Lower lobe of right lung (tissue), 2 donors: ENCODE data around the gene MAP3K14. TPM values are rescaled to one million over a fixed set of nuclear protein-coding genes. Genes with fewer than 3 reads are reported as not detected.

Experiments used
- ATAC-seq, 2 donors: fragments of 200-7000 bp; cut with Tn5 transposase; one replicate each; pipeline ENCODE4 v1.9.1; 2020 to 2022; ENCODE audit warnings: mild to moderate bottlenecking in 2 of 2, moderate library complexity in 2 of 2
- DNase-seq: peaks from one replicate; pipeline ENCODE4 v3.0.0-alpha.2; 2020
- H3K27ac ChIP-seq: fragments of 200-600 bp; one replicate; pipeline ENCODE4 v1.8.0; 2022
- H3K27me3 ChIP-seq: fragments of 200-600 bp; one replicate; pipeline ENCODE4 v1.8.0; 2022; ENCODE audit warnings: low read depth
- H3K36me3 ChIP-seq: fragments of 200-600 bp; one replicate; pipeline ENCODE4 v1.8.0; 2022; ENCODE audit warnings: mild to moderate bottlenecking
- H3K4me1 ChIP-seq: fragments of 200-600 bp; one replicate; pipeline ENCODE4 v1.8.0; 2022
- H3K4me3 ChIP-seq: fragments of 200-600 bp; one replicate; pipeline ENCODE4 v1.8.0; 2022; ENCODE audit warnings: mild to moderate bottlenecking
- H3K9me3 ChIP-seq: fragments of 200-600 bp; one replicate; pipeline ENCODE4 v1.8.0; 2022
- intact Hi-C: fragments of 100-400 bp; cut with DNase I; formaldehyde crosslinking; loops from one replicate; pipeline ENCODE4 v1.11.0; 2022
- total RNA-seq: library from RNA; stranded (reverse); fragmentation: NEBNext Ultra II Directional; extraction: Animal tissue kit (Norgen Biotek cat#: 25700); gene quantifications from one replicate; pipeline ENCODE4 v1.2.1, GENCODE V29; 2021
- TF ChIP-seq, protein P1 (sequence below): fragments of 200-600 bp; IDR thresholded peaks from one replicate; pipeline ENCODE4 v1.8.0; 2022; ENCODE audit warnings: antibody characterized with exemption, mild to moderate bottlenecking
- donor health status: DM: no; HTN: yes; CAD: no; lungs with severe emphysema.

The MAP3K14 gene
- total RNA-seq, 1 donor from 2014 or later: 9.3 TPM

- TF ChIP-seq, protein P1, sequence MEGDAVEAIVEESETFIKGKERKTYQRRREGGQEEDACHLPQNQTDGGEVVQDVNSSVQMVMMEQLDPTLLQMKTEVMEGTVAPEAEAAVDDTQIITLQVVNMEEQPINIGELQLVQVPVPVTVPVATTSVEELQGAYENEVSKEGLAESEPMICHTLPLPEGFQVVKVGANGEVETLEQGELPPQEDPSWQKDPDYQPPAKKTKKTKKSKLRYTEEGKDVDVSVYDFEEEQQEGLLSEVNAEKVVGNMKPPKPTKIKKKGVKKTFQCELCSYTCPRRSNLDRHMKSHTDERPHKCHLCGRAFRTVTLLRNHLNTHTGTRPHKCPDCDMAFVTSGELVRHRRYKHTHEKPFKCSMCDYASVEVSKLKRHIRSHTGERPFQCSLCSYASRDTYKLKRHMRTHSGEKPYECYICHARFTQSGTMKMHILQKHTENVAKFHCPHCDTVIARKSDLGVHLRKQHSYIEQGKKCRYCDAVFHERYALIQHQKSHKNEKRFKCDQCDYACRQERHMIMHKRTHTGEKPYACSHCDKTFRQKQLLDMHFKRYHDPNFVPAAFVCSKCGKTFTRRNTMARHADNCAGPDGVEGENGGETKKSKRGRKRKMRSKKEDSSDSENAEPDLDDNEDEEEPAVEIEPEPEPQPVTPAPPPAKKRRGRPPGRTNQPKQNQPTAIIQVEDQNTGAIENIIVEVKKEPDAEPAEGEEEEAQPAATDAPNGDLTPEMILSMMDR: no peak
- H3K9me3 ChIP-seq: no peaks in the 10 kb centered on the region
- H3K27me3 ChIP-seq: no peaks in the 10 kb centered on the region
- H3K36me3 ChIP-seq: no peaks in the 10 kb centered on the region
- no peak overlapping the region for H3K4me3 ChIP-seq
- no peak overlapping the region for H3K27ac ChIP-seq
- peaks cover 56% of the 10 kb centered on the region for H3K4me1 ChIP-seq
- DNase-seq: no peak
- ATAC-seq: no peak
- intact Hi-C loops: no loop called here
Measured at GRCh38 chr17:45342871-45343526, 26.2 kb upstream of the MAP3K14 start.

- H3K27ac ChIP-seq: peak overlapping the region; percentile 54
- DNase-seq: no peak
Measured at GRCh38 chr17:45342306-45342705, 25.5 kb upstream of the MAP3K14 start.

DNA sequence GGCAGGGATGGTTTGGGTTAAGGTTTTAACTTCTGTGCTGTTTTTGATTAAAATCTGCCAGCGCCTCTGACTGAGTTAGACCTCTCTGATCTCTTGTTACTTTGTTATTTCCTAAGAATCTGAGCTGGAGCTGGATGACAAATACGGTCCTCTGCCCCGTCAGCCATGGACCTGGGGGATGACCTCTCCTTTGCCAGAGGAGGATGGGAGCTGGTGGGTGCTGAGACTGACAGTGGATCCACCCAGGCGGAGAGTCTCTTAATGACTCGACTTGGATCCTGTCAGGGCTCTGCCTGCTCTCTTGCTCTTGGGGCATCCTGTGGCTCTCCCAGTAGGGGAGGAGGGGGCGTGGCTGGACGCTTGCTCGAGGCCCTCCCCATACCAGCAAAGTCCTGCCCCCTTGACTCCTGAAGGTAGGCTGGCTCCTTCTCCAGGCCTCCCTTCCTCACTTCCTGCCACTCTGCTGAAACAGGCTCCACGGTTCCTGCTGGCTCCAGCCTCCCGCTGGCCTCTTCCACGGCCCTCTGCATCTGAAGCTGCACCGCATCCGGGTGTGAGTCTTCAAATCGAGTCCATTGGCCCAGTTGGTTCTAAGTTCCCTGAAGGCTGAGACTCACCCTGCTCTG lies 24.8 kb upstream of the MAP3K14 start:
- intact Hi-C loops: no loop called here
- Histone ChIP-seq H3K9me3 (no peaks in the 10 kb centered on the region), H3K4me1 (peaks cover 52% of the 10 kb centered on the region), H3K4me3 (no peak overlapping the region), H3K27ac (peak overlapping the region; percentile 54), H3K36me3 (no peaks in the 10 kb centered on the region), H3K27me3 (no peaks in the 10 kb centered on the region)
- ATAC-seq (peak; percentile 45 to 46), DNase-seq (peak; percentile 53)
- TF ChIP-seq, protein P1: no peak

More at GRCh38 chr17:45342306-45342705, 25.5 kb upstream of the MAP3K14 start:
- Histone ChIP-seq H3K27me3 (no peaks in the 10 kb centered on the region), H3K4me1 (peaks cover 58% of the 10 kb centered on the region), H3K36me3 (no peaks in the 10 kb centered on the region), H3K4me3 (no peak overlapping the region), H3K9me3 (no peaks in the 10 kb centered on the region)
- no peak for ATAC-seq
- TF ChIP-seq, protein P1: no peak
- intact Hi-C loops: no loop called here

GRCh38 chr17:45339646-45340605 lies 23.1 kb upstream of the MAP3K14 start:
- peaks cover 38% of the 10 kb centered on the region for H3K4me1 ChIP-seq
- intact Hi-C loops: no loop called here
- TF ChIP-seq, protein P1: no peak
- H3K9me3 ChIP-seq: no peaks in the 10 kb centered on the region
- DNase-seq: no peak
- no peaks in the 10 kb centered on the region for H3K27me3 ChIP-seq
- no peak overlapping the region for H3K4me3 ChIP-seq
- peak overlapping the region; percentile 88 for H3K27ac ChIP-seq
- ATAC-seq: no peak
- H3K36me3 ChIP-seq: no peaks in the 10 kb centered on the region

- Histone ChIP-seq H3K27ac (peak overlapping the region; percentile 88), H3K27me3 (no peaks in the 10 kb centered on the region), H3K4me3 (no peak overlapping the region), H3K4me1 (peaks cover 38% of the 10 kb centered on the region), H3K9me3 (no peaks in the 10 kb centered on the region), H3K36me3 (no peaks in the 10 kb centered on the region)
- intact Hi-C loops: no loop called here
- TF ChIP-seq, protein P1: no peak
- DNase-seq (no peak), ATAC-seq (no peak)
Measured at GRCh38 chr17:45338996-45339535, 22.2 kb upstream of the MAP3K14 start.
